GM12878 (cell line): ENCODE results near the gene SAMD1. TPM values are rescaled to one million over a fixed set of nuclear protein-coding genes. Genes with fewer than 3 reads are reported as not detected.

Experiments used
- ATAC-seq: fragments of 200-7000 bp; cut with Tn5 transposase; 3 replicates; pipeline ENCODE4 v1.9.1; 2020; ENCODE audit warnings: mild to moderate bottlenecking, moderate library complexity
- BruUV-seq: library from RNA; stranded (reverse); fragments of 400-500 nt; replicated peaks from 2 replicates; lab custom pipeline; 2021; lab: Mats Ljungman, UMichigan
- CTCF ChIA-PET: fragments of 300-600 bp; sonication (Branson Sonifier 250); formaldehyde crosslinking; extraction: SDS; loops from one replicate; lab custom pipeline; 2021; ENCODE audit warnings: inconsistent platforms; lab: Yijun Ruan, JAX
- POLR2A ChIA-PET: fragments of 350-600 bp; formaldehyde crosslinking; extraction: SDS; loops from one replicate; lab custom pipeline; 2021; ENCODE audit warnings: inconsistent platforms; lab: Charles Lee
- RAD21 ChIA-PET: fragments of 300-600 bp; sonication (Branson Sonifier 250); formaldehyde crosslinking; loops from one replicate; lab custom pipeline; 2023; ENCODE audit warnings: antibody characterized with exemption; ENCODE audit not compliant: unreplicated experiment; lab: Charles Lee
- SMC1A ChIA-PET: fragments of 300-600 bp; sonication (Branson Sonifier 250); formaldehyde crosslinking; loops from one replicate; lab custom pipeline; 2023; ENCODE audit not compliant: unreplicated experiment, uncharacterized antibody; lab: Charles Lee
- DNase-seq: peaks from one replicate; pipeline ENCODE4 v3.0.0-alpha.2; 2011; ENCODE audit warnings: low read depth, low spot score
- FAIRE-seq: peaks from 3 replicates; lab custom pipeline; 2011; peaks lifted over from hg19 to GRCh38; lab: Jason Lieb, UNC
- H2AFZ ChIP-seq: 2 replicates; pipeline ENCODE4 v1.6.0; 2011; ENCODE audit warnings: low read depth, low read length, control low read depth; ENCODE audit not compliant: control insufficient read depth
- H3K27ac ChIP-seq: 2 replicates; pipeline ENCODE4 v1.5.1; 2011; ENCODE audit warnings: control low read depth; ENCODE audit not compliant: control insufficient read depth, insufficient read depth
- H3K27me3 ChIP-seq, 2 experiments: replicated peaks in 1 of 2; 2 replicates each; pipeline versions ENCODE4 v1.6.0 to v1.6.1; 2011; ENCODE audit warnings: low read length in 1 of 2; ENCODE audit not compliant: control insufficient read depth in 2 of 2, insufficient read depth in 2 of 2
- H3K36me3 ChIP-seq, 2 experiments: 2 replicates each; pipeline ENCODE4 v1.5.1; 2011; ENCODE audit warnings: low read length in 1 of 2; ENCODE audit not compliant: control insufficient read depth in 2 of 2, insufficient read depth in 2 of 2
- H3K4me1 ChIP-seq: 2 replicates; pipeline ENCODE4 v1.6.1; 2011; ENCODE audit warnings: mild to moderate bottlenecking, low read length, moderate library complexity, mixed read lengths; ENCODE audit not compliant: control insufficient read depth, insufficient read depth
- H3K4me2 ChIP-seq: 2 replicates; pipeline ENCODE4 v1.6.0; 2011; ENCODE audit warnings: control low read depth; ENCODE audit not compliant: control insufficient read depth, insufficient read depth
- H3K4me3 ChIP-seq: fragments of 200-600 bp; sonication (generic); 2 replicates; pipeline ENCODE4 v1.5.1; 2016
- H3K79me2 ChIP-seq: 2 replicates; pipeline ENCODE4 v1.6.0; 2011; ENCODE audit warnings: low read length; ENCODE audit not compliant: control insufficient read depth, insufficient read depth
- H3K9ac ChIP-seq: 2 replicates; pipeline ENCODE4 v1.8.0; 2011; ENCODE audit warnings: low read length, control low read depth, mixed read lengths; ENCODE audit not compliant: control insufficient read depth, insufficient read depth
- H3K9me3 ChIP-seq: replicated peaks from 3 replicates; pipeline ENCODE4 v1.5.1; 2011; ENCODE audit warnings: mild to moderate bottlenecking, low read length; ENCODE audit not compliant: control insufficient read depth, insufficient read depth
- H4K20me1 ChIP-seq: 2 replicates; pipeline ENCODE4 v1.6.0; 2011; ENCODE audit not compliant: control insufficient read depth, insufficient read depth
- BCLAF1 ChIP-seq: fragments of 450-650 bp; IDR thresholded peaks from 2 replicates; pipeline ENCODE4 v1.6.1; 2017; ENCODE audit warnings: antibody characterized with exemption, mild to moderate bottlenecking, moderate library complexity
- CHD2 ChIP-seq: IDR thresholded peaks from 2 replicates; pipeline ENCODE4 v1.6.1; 2011; ENCODE audit warnings: low read depth, low read length, improper control_type of control experiment, borderline replicate concordance
- IRF3 ChIP-seq: fragments of 450-650 bp; IDR thresholded peaks from 2 replicates; pipeline ENCODE4 v1.6.1; 2014; ENCODE audit warnings: mild to moderate bottlenecking
- MTA2 ChIP-seq: fragments of 450-650 bp; IDR thresholded peaks from 2 replicates; pipeline ENCODE4 v1.6.1; 2016; ENCODE audit warnings: low read depth, mild to moderate bottlenecking, moderate library complexity
- MTA3 ChIP-seq: IDR thresholded peaks from 2 replicates; pipeline ENCODE4 v1.6.1; 2012; ENCODE audit warnings: low read length, inconsistent platforms, borderline replicate concordance
- NR2F1 ChIP-seq: fragments of 450-650 bp; conservative IDR thresholded peaks from 2 replicates; pipeline ENCODE4 v1.6.1; 2017; ENCODE audit warnings: mild to moderate bottlenecking
- RELB ChIP-seq: fragments of 450-650 bp; IDR thresholded peaks from 2 replicates; pipeline ENCODE4 v1.6.1; 2017; ENCODE audit warnings: low read depth, mild to moderate bottlenecking, moderate library complexity
- SMAD5 ChIP-seq: IDR thresholded peaks from 2 replicates; pipeline ENCODE4 v1.6.1; 2016; ENCODE audit warnings: antibody characterized with exemption, low read depth
- TBL1XR1 ChIP-seq: IDR thresholded peaks from 2 replicates; pipeline ENCODE4 v1.6.1; 2012; ENCODE audit warnings: low read depth, low read length, improper control_type of control experiment
- ZNF274 ChIP-seq: IDR thresholded peaks from one replicate; pipeline ENCODE4 v1.8.0; 2011; ENCODE audit not compliant: insufficient read length, insufficient read depth
- ZNF687 ChIP-seq: fragments of 450-650 bp; IDR thresholded peaks from 2 replicates; pipeline ENCODE4 v1.6.1; 2017; ENCODE audit warnings: mild to moderate bottlenecking, moderate library complexity
- WGBS: methylation state at CpG from one replicate; pipeline ENCODE4 v1.1.6; 2016; ENCODE audit warnings: low lambda C conversion rate; ENCODE audit not compliant: insufficient replicate concordance, insufficient coverage; ENCODE audit errors: missing lambda C conversion rate; 5-methylcytosine and 5-hydroxymethylcytosine counted together
- in situ Hi-C: fragments of 300-500 bp; cut with MboI; formaldehyde crosslinking; loops from 9 replicates; pipeline ENCODE4 v1.14.3; 2018; ENCODE audit warnings: mixed read lengths
- intact Hi-C: fragments of 100-400 bp; cut with micrococcal nuclease; formaldehyde crosslinking; loops from one replicate; pipeline ENCODE4 v1.14.2; 2022; ENCODE audit not compliant: unreplicated experiment
- polyA plus RNA-seq, 11 experiments: library from polyadenylated mRNA; depleted of rRNA in 4 of 11; unstranded in 6 of 11; stranded (reverse) in 5 of 11; fragments of >200 nt; fragmentation: Nextera tagmentation in 4 of 11; fragmentation: Illumina TruSeq in 1 of 11; extraction: Ambion mirVana in 4 of 11; extraction: Trizol in 1 of 11; gene quantifications; 1 replicate in 1 of 11; 2 replicates in 10 of 11; pipeline versions ENCODE4 v1.2.1 to v1.2.3, GENCODE V29; 2011 to 2016; ENCODE audit warnings: inconsistent platforms in 2 of 11, missing spikeins in 2 of 11, low read depth in 1 of 11
- total RNA-seq, 4 experiments: library from RNA; depleted of rRNA in 3 of 4; stranded (reverse); fragments of >200 nt in 3 of 4; fragmentation: Illumina TruSeq in 1 of 4; extraction: Trizol in 1 of 4; gene quantifications; 2 replicates each; pipeline versions ENCODE4 v1.2.1 to v1.2.3, GENCODE V29; 2013 to 2021

SAMD1 gene
- total and polyA plus RNA-seq, 10 of the 15 experiments (the other 5 are each of a cell fraction or from before 2014, with no cell fraction given), result 3.0 to 71.7 (median 19.3) TPM

- no peak for TF ChIP-seq ZNF687
- TF ChIP-seq CHD2, result no peak
- no peak for TF ChIP-seq RELB
- TF ChIP-seq, all 136 proteins: peak for 0
Measured at GRCh38 chr19:14120497-14120780, 29.9 kb upstream of the SAMD1 start (continued).

GRCh38 chr19:14119644-14120496 is 29.3 kb upstream of the SAMD1 start:
- Histone ChIP-seq H4K20me1 (no peaks in the 10 kb centered on the region), H3K4me2 (no peak overlapping the region), H3K27ac (no peak overlapping the region), H3K27me3 (no peaks in the 10 kb centered on the region), H3K4me3 (no peak overlapping the region), H3K36me3 (peaks cover 0 to 2% of the 10 kb centered on the region in 2 experiments; a peak in 2 of 4 replicates), H3K79me2 (peaks cover 8% of the 10 kb centered on the region), H2AFZ (no peak overlapping the region), H3K9ac (no peak overlapping the region), H3K4me1 (peaks cover 16% of the 10 kb centered on the region), H3K9me3 (no peaks in the 10 kb centered on the region)
- intact Hi-C loops (loop anchor here (5.0 kb wide), 1 partner anchor 38 kb away; no protein-coding TSS in a partner anchor), in situ Hi-C loops (no loop called here)
- no peak for DNase-seq
- BruUV-seq, result no TSS peak
- WGBS, result over 99% methylated on average over 7 of the region's 7 CpGs
- no peak for ATAC-seq
- FAIRE-seq, result no peak
- ChIA-PET CTCF (interaction anchor here (0.9 to 2.4 kb wide), 2 partner anchors 17 to 217 kb away, joined by 3 to 10 read pairs; partner anchors contain the start of gene ASF1B), SMC1A (no interaction called here), RAD21 (no interaction called here), POLR2A (no interaction called here)
- no peak for TF ChIP-seq ZNF274
- TF ChIP-seq SMAD5, result no peak
- TF ChIP-seq MTA2, result no peak
- TF ChIP-seq IRF3, result no peak
- no peak for TF ChIP-seq TBL1XR1
- TF ChIP-seq NR2F1, result no peak
- TF ChIP-seq BCLAF1, result no peak
- no peak for TF ChIP-seq MTA3
